HG03025 (cell line): ENCODE data around the gene MRPL55.

Source experiments
- ATAC-seq: cut with Tn5 transposase; IDR thresholded peaks from one replicate; pipeline ENCODE4 v1.9.1; 2021; ENCODE audit warnings: mild to moderate bottlenecking, moderate library complexity; ENCODE audit not compliant: unreplicated experiment, low FRiP score

Gene MRPL55

DNA sequence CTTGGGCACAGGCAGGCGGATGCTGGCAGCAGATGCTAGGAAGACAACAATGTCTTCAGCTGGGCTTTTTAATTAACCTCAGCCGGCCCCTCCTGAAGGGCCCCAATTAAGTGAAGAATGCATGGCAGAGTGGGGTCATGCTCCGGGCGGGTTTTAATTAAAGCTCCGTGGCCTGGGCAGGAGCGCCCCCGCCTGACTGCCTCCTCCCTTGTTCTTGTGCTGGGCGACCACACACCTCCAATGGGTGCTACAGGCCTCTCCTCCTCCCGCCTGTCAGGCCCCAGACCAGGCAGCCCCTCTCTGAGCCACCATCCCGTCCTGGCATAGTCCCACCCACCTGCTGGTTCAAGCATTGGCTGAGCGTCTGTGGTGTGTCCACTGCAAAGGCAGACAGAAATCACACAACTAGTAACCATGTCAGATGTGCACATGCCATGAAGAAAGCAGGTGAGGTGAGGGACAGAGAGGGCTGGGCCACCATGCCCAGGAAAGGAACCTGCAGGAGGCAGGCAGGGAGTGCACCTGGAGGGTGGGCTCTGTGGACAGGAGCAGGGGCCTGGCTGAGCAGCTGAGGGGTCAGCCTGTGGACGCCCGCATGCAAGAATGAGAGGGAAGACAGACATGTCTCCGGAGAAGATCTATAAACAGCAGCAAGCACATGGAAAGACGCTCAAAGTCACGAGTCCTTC, 35.1 kb downstream of the MRPL55 start:
- ATAC-seq = no peak

DNA sequence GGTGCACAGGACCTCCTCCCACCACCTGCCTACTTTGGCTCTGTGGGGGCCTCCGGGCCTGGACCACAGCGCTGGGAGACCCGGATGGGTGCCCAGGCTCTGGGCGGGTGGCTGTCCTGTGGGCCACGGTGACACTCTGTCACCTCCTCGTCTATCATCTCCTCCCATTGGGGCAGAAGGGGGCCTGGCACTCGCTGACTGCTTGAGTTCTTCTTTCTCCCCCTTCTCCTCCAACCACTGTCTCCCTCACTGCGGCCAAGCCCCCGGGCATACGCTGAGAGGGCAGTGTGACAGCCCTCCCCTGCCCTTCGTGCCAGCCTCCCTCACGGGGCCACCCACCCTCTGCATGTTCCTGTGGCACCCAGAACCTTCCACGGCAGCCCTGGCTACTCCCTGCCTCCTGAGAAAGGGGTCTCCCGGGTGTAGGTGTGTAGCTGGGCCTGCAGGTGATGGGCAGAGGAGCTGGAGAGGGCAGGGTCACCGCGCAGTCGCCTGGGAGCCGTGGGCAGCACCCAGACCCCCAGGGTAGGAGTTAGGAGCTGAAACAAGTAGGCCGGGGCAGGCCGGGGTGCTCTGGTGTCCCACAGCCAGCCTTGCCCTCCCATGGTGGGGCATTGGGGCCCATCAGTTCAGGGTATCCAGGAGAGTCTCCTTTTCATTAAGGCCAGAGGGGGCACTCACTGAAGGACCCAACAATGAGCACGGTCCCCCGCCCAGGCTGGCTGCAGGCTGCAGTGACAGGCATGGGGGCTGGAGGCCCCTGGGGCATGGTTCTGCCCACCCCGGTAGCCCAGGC, 35.8 kb downstream of the MRPL55 start:
- ATAC-seq = no peak

DNA sequence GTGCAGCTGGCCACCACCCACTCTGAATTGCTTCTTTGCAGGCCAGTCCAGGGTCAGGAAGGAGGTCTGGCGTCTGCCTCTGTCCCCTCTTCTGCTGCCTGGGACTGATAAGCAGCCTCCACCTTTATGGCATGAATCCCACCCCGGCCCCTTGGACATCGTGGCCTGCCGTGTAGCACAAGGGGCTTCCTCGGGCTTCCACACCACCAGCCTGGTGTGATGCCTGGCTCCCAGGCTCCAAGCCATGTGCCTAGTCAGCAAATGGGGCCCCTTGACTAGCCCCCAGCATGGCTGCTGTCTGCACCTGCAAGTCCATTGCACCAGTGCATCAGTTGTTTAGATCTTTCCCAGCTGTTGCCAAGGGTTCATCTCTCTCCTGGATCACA, 36.4 kb downstream of the MRPL55 start:
- no peak for ATAC-seq

DNA sequence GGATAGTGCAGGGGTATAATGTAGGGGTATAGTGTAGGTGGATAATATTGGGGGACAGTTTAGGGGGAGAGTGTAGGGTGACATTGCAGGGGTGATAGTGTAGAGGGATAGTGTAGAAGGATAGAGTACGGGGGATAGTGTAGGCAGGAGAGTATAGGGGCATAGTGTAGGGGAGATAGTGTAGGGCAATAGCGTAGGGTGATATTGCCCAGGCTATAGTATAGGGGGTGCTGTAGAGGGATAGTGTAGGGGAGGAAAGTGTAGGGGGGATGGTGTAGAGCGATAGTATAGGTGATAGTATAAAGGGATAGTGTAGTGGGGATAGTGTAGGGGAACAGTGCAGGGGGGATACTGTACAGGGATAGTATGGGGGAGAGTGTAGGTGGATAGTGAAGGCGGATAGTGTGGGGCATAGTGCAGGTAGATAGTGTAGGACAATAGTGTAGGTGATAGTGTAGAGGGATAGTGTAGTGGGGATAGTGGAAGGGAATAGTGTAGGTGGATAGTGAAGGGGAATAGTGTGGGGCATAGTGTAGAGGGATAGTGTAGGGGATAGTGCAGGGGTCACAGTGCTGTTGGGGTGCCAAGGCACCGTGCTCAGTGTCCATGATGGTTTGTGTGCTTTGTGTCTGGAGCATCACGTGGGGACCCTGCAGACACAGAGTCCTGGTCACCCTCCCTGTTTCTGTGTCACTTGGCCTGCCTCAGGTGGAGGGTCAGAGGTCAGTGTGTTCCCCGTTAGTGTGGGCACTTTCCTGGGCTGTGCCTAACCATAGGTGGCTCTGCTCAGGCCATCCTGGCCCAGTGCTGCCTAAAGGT, 37.1 kb downstream of the MRPL55 start:
- no peak for ATAC-seq

DNA sequence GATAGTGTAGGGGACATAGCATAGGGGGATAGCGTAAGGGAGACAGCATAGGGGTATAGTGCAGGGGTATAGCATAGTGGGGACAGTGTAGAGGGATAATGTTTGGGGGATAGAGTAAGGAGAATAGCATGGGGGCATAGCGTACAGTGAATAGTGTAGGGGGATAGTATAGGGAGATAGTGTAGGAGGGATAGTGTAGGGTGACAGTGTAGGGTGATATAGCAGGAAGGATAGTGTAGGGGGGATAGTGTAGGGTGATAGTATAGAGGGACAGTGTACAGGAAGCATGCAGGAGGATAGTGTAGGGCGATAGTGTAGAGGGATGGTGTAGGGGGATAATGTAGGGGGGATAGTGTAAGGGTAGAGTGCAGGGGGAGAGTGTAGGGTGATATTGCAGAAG, 38.2 kb downstream of the MRPL55 start:
- no peak for ATAC-seq

DNA sequence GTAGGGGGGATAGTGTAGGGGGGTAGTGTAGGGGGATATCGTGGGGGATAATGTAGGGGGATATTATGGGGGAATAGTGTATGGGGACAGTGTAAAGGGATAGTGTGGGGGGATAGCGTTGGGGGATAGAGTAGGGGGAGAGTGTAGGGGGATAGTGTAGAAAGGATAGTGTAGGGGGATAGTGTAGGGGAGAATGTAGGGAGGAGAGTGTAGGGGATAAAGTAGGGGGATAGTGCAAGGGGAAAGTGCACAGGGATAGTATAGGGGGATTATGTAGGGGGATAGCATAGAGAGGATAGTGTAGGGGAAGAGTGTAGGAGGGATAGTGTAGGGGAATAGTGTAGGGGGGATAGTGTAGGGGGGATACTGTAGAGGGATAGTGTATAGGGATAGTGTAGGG, 38.9 kb downstream of the MRPL55 start:
- ATAC-seq = no peak

DNA sequence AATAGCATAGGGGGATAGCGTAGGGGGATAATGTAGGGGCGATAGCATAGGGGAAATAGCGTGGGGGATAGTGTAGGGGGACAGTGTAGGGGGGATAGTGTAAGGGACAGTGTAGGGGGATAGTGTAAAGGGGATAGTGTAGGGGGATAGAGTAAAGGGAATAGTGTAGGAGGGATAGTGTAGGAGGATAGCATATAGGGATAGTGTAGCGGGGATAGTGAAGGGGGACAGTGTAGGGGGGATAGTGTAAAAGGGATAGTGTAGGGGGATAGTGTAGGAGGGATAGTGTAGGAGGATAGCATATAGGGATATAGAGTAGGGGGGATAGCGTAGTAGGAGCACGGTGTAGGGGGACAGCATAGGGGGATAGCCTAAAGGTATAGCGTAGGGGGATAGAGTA, 40.7 kb downstream of the MRPL55 start:
- ATAC-seq = no peak

DNA sequence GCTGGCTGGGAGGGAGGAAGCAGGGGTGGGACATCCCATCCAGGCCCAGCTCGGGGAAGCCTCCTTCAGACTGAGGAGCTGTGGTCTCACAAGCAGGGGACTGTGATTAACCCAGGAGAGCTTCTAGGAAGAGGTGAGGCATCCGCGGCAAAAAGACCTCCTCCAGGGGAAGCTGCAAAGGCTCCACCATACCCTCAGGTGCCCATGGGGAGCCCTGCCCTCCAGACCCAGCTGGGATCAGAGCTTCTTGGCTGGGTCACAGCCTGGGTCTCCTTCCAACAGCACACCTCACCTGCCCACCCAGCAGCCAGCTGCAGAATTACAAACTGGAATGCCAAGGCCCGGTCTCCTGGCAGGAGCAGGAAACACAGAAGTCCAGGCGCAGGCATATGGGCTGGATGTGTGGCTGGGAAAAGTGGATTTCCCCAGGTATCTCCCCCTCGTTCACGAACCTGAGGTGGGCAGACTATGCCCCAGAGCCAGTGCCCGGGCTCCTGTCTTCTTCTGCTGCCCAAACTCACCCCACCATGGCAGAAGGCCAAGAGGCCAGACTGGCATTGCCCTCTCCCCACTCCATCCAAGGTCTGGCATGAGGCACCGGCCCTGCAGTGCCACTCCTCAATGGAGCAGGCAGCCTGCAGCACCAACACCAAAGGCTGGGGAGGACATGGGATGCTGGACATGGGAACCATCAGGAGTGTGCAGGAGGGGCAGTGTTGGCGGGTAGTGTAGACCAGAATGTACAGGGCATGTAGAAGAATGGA, 42.0 kb downstream of the MRPL55 start:
- no peak for ATAC-seq

DNA sequence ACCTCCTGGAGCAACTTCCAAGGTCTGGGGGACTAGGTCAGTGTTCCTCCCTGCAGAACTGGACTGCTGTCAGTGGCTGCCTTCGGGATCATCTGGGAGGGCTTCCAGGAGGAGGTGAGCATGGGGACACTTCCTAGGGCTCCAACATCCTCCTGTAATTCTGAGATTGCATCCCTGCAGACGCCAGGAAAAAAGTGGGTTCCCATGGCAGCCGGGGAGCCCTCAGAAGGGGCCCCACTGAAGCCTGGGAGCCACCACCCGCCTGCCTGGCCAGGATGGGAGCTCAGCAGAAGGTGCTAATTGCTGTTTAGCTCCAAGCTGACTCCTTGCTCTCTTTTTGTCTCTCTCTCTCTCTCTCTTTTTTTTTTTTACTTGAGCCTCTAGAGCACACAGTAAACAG, 42.7 kb downstream of the MRPL55 start:
- no peak for ATAC-seq

DNA sequence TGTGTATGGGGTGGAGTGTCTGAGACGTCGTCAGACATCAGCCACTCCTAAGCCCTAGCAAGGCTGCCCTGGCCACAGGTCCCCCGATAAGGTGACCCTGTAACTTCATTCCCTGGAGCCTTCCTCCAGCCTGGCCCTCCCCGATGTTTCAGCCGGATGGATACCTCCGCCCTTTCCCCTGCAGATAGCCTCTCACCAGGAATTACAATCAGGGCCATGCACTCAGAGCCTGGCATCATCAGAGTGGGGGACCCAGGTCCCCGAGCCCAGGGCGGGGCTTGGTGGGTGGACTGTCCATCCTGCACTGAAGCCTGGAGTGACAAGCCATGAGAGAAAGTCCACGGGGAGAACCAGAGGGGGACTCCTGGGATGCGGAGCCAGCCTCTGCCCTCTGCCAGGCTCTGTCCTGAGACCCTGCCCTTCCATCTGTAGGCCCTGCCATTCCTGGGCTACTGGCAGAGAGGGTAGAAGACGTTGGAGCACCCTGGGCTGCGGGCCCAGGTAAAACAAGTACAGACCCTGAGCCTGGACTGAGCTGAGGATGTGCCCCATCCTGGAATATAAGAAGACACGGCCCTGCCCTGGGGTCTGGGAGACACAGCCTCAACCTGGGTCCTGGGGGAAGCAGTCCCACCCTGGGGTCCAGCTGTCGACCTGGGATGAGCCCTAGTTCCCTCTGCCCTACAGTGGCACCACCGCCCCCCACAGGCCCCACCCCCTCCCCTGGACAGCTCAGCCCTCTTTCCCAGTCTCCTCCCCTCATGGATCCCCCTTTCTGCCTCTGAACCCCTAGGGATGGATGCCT, 43.4 kb downstream of the MRPL55 start:
- ATAC-seq = no peak

DNA sequence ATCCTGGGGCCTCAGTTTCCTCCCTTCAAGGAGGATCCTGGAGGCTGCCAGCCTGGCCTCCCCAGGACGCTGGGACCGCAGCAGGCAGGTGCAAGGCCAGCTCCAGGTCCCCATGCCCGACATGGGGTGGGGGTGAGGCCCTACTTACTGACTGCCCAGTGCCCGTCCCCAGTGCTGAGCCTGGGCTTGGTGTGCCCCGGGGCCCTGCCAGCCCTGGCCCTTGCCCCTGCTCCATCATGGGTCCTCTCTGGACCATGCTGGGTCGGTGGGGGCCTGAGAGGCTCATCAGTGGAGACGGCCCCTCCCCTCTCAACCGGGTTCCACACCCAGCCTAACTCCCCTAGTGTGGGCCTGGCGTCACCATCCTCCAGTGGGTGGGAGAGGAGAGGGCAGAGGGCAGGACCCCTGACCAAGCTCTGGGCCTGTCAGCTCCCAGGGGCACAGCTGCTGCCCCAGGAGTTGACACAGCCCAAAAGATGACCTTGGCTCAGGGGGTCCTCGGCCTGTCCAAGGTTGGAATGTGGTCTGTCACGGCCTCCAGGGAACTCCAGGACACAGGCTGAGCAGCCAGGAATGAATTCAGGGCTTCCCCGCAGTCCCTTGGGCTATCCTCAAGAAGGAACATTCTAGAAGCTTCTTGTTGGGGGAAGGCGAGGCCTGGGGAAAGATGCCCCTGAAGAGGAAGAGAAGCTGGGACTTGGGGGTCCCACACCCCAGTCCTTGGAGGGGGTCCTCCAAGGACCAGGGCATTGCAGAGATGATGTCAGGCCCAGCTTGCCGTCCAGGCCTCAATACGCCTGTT, 44.2 kb downstream of the MRPL55 start:
- ATAC-seq = no peak

DNA sequence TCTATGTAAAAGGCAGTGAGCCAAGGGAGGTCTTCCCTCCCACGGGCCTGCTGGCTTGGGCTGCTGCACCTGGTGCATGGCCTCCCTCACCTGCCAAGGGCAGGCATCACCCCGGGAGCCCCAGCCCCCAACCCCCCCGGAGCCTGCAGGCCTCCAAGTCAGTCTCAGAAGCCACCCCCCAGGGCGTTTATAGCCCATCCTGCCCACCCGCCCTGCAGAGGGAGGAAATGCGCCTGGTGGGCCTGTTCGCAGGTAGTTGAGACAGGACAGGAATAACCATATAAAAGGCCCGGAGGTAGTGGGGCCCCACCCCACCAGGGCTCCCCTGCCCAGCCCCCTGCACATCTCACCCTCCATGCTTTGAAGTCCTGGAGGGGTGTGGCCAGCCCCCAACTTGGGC, 44.8 kb downstream of the MRPL55 start:
- no peak for ATAC-seq

DNA sequence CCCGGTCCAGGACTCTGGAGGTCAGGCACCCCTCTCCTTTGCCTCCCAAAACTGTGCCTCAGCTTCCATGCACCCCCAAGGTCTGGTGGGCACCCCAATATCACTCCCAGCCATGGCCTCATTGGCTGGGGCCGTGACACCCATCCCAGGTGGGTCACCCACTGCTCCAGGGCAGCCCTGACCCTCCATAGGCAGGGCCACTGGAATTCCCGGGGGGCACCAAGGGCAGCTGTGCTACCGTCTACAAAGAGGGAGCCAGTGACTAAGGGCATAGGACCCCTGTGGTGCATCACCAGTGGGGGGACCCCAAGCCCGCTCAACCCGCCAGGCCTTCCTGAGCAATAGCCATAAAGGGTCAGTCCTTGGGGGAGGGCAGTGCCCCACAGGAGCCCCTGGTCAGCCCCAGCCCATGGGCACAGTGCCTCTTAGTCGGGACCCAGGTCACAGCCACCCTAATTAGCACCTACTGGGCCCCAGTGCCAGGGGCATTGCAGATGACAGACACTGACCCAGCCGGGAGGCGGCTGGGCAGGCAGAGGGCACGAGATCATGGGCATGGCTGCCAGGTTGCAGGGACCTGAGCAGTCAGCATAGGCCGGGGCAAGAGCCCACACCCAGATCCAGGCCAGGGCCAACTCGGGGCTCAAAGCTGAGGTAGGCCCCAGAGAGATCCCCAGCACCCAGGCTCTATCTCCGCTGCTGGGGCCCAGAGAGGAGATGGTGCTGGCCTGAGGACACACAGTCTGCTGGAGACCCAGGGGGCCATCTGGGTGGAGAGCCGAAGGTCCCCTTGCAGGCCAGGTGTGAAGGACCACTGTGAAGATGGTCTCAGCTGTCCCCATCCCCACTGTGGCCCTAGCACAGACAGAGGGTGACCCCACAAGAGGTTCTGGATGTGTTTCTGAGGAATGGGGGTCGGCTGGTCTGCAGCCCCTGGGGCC, 45.6 kb downstream of the MRPL55 start:
- no peak for ATAC-seq

DNA sequence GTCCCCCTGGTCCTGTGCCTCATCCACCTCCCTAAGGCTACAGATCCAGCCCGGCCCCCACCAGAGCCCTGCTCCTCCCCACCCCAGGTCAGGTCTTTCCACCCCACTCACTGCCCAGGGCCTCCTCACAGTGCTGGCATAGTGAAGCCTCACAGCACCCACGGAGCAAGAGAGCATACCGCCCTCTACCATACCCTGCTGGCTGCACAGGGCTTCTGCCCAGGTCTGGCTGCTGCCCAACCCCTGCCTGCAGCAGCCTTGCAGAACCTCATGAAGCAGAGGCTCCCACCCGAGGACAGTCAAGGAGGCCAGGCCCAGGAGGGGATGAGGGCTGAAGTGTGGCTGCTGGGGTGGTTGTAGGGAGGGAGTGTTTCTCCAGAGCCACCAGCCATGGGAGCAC, 46.3 kb downstream of the MRPL55 start:
- no peak for ATAC-seq

DNA sequence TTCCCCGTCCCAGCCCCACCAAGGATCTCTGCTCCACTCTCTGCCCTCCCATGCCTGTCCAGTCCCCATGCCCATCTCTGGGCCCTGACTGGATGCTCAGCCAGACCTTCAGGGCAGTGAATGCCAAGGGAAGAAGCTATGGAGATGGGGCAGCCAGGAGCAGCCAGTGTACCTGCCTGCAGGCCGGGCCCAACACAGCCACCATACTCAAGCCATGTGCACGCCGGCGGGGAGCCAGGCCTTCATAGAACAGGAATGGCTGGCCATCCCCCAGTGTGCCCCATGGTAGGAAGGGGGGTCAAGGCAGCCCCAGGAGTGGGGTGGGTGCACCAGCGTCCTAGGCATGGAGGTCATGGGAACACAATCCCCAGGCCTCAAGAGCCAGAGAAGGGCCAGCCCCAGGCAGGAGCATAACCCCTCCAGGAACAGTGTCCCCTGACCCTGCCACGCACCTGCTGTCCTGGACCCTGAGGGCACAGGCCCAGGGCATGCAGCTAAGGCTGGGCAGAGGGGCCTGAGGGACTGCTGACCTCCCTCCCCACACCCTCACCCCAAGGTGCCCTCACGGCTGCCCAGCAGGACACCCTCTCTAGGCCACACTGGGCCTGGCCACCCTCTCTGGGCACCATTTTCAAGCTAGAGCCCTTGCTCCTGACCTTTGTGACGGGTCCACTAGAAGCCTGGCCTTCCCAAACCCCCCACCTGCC, 46.9 kb downstream of the MRPL55 start:
- no peak for ATAC-seq

DNA sequence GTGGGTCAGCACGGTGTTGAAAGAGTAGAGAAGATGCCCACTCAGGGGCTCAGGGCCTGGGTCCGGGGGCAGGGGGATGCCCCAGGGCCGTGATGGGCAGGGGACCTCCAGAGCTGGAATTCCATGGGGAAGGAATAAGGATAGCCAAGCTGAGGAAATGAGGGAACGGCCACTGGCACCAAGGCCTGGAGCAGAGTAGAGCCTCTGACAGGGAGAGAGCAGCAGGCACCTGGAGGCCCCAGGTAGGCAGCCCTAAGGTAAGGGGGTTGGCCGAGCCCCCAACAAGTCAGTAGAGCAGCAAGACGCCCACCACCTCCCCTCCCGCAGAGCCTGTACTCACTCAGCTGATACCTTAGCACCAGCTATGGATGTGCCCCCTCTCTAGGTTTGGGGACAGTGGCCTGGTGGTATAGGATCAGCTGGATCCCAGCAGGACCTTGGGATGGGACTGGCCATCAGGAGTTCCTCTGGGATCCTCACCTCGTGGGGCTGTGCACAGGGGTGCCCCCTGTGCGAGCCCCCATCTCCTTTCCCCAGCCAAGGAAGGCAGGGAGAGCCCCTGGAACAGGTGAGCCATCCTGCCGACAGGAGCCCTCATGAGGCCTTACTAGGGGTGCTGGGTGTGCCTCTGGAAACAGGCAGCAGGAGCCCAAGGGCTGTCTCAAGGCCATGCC, 47.6 kb downstream of the MRPL55 start:
- ATAC-seq = no peak
